Measurements from ENCODE around the gene IL23R.
"Not testable (repeated sequence)": the region's sequence is repeated elsewhere in the genome, so short reads cannot be mapped to it uniquely, and the experiment has no call there.

IL23R gene

DNA sequence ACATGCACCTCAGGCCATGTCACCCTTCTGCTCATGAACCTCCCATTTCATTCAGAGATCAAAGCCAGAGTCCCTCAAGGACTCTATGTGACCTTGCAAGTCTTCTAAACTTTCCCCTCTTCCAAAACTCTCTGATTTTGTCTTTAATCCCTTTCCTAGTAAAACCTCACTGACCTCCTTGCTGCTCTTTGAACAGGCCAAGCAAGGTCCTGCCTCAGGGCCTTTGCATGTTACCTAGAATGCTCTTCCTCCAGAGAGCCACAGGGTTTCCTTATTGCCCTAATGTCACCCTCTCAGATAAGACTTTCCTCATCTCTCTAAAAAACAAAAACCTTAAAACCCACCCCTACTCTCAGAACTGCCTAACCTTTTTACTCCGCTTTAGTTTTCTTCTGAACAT, 26.6 kb downstream of the IL23R start:
- DNase-seq (ENCODE audit: low read depth), result no peak

- no peak for DNase-seq (ENCODE audit: low read depth)
These were observed 27.4 kb downstream of the IL23R start for GRCh38 chr1:67193704-67194103.

GRCh38 chr1:67194209-67194863, 28.1 kb downstream of the IL23R start:
- no peak for DNase-seq (ENCODE audit: low read depth)

DNA sequence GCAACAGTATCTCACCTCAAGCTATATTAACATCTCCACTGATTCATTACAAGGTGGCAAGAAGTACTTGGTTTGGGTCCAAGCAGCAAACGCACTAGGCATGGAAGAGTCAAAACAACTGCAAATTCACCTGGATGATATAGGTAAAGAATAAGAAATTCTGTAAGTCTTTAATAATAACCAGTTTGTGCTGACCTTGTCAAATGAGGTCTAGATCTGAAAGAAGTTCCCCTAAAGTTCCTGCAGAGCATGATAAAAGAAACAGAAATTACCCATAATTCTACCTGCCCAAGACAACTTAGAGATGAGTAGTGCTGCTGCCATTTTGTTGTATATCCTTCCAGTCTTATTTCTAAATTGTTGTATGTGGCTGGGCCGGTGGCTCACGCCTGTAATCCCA, 34.5 kb downstream of the IL23R start:
- no peak for DNase-seq (ENCODE audit: low read depth)

DNA sequence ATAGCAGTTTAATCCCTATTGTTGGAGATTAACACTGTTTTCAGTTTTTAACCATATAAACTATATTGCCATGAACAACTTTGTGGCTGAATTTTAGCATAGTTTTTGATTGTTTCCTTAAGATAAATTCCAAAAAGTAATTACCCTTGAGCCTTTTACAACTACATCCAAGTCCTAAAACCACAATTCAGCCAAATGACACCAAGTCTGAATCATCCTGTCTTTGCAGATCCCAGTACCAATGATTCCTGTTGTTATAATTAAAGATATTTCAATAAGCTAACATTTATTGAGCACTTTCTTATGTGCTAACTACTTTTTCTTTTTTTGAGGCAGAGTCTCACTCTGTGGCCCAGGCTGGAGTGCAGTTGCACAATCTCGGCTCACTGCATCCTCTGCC, 35.6 kb downstream of the IL23R start:
- DNase-seq (ENCODE audit: low read depth), result peak; percentile 7

- no peak for DNase-seq (ENCODE audit: low read depth)
These were observed 38.2 kb downstream of the IL23R start for GRCh38 chr1:67204298-67204980.

GRCh38 chr1:67207398-67207797, 41.1 kb downstream of the IL23R start:
- DNase-seq (ENCODE audit: low read depth), result not testable (repeated sequence)

GRCh38 chr1:67208217-67208616, 42.0 kb downstream of the IL23R start:
- no peak for DNase-seq (ENCODE audit: low read depth)

GRCh38 chr1:67209521-67209920, 43.3 kb downstream of the IL23R start:
- no peak for DNase-seq (ENCODE audit: low read depth)

DNA sequence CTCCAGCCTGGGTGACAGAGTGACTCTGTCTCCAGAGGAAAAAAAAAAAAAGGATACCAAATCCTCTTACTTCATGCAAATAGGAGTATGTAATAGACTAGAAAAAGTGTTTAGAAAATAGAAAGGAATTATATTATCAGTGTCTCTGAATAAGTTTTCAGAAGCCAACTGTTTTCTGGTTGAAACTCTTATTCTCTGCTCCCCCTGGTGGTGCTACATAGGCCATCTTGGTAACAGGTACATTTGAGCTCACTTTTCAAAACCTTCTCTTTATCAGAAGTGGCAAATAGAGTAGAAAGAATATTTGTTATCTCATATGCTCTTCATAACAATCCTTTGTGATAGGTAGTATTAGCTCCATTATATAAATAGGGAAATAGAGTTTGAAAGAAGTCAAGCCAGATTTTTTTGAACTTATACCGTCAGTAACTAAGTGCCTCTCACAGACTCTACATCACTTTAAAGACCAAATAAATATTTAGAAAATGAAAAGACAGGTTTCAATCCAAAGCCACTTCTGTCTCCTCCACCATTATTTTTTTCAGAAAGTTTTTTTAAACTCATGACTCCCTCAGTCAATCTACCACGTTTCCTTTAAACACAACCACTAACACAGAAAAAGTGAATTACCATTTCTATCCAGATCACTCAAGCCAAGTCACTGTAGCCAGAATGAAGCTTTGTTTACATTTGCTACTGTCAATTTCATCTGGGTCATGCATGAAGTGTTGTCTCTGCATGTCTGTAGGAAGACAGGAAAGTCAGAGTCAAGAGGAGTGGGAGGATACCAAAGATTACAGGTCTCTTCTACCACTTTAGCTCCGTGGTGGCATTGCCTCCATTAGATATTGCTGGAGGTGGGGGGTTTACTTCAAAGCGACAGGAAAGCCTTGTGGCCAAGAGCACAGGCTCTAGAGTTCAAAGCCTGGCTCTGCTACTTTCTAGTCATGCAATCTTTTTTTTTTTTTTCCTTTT, 45.6 kb downstream of the IL23R start:
- DNase-seq (ENCODE audit: low read depth), result no peak

DNA sequence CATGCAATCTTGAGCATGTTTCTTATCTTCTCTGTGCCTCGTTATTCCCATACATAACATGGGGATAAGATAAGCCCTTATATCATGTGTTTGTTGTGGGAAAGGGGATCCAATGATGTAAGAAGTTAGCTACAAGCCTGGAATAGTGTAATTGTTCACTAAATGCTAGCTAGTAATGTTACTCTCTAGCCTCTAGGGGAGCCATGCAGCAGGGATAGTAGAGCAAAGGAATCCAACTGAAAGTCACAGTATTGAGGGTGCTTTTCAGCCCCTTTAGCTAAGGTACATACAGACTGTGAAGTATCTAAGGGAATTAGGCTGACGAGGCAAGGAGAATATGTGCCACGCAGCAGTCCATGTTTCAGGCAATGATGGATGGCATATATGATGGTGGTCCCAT, 46.9 kb downstream of the IL23R start:
- DNase-seq (ENCODE audit: low read depth), result no peak

GRCh38 chr1:67213948-67214347, 47.7 kb downstream of the IL23R start:
- DNase-seq (ENCODE audit: low read depth), result no peak

GRCh38 chr1:67214420-67215174, 48.3 kb downstream of the IL23R start:
- no peak for DNase-seq (ENCODE audit: low read depth)

GRCh38 chr1:67216401-67216800, 50.1 kb downstream of the IL23R start:
- no peak for DNase-seq (ENCODE audit: low read depth)

DNA sequence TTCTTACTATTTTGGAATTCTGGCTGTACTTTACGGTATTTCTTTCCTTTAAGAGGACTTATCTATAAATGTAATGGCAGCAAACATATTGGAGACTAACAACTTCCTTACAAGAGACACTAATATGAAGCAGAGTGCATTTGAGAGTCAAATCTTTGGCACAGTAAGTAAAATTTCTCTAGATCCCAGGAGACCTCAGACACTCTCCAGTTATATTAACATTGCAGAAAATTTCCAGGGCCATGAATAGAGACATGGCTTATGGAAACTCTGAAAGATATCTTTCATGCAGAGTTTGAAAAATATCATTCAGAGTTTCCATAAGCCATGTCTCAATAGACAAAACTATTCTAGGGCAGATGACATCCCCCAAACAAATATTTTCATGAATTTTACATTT, 51.2 kb downstream of the IL23R start:
- DNase-seq (ENCODE audit: low read depth), result no peak

GRCh38 chr1:67217938-67218337, 51.7 kb downstream of the IL23R start:
- DNase-seq (ENCODE audit: low read depth), result no peak

- DNase-seq (ENCODE audit: low read depth), result no peak
These were observed 58.6 kb downstream of the IL23R start for GRCh38 chr1:67224856-67225255.

- no peak for DNase-seq (ENCODE audit: low read depth)
These were observed 60.4 kb downstream of the IL23R start for GRCh38 chr1:67226688-67227087.

GRCh38 chr1:67227196-67227595, 60.9 kb downstream of the IL23R start:
- DNase-seq (ENCODE audit: low read depth), result no peak

DNA sequence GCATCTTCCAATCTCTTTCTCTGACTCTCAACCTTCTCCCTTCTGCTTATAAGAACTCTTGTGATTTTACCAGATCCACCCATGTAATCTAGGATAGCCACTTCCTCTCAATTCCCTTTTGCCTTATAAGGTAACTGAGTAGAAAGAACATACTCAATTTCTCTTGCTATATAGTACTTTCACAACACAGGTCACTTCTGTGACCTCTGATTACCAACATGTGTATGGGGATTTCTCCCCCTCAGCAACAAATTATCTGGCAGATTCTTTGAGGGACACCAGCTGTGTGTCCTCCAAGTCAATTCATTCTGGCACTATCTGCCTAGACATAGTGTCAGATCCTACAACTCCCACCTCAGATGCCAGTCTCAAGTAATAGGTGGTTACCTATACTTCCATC, 62.5 kb downstream of the IL23R start:
- no peak for DNase-seq (ENCODE audit: low read depth)

DNA sequence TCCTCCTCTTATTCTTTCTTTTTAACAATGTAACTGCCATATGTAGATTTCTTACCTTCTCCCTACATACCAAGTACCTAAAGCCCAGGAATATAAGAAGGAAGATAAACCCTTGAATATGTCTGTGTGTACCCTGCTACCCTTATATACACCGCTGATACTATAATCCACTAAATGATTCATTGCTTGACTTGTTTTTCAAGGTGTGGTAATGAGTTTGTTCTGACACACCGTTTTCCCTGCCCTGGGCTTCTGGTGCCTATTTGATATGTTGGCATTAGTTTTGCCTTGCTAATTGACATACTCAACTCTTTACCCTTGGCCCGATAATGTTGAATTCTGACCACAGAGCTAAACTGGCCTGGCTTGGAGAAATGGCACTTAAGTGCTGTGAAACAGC, 64.3 kb downstream of the IL23R start:
- DNase-seq (ENCODE audit: low read depth), result no peak

DNA sequence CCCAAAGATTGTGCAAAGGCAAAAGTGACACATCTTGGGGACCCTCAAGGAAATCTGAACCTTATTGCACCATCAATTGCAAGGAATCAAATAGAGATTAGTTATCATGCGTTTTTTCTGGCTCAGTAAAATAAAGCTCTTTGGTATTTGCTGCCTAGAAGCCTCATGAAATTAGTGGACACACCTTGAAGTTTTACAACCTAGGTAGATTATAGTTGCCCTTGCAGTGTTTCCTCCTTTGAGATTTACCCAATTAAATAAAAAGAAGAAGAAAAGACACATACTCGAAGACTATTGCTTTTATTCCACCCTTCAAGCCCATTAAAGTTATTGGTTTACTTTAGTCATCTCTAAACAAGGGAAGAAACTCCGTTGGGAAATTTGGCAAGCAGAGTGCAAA, 70.0 kb downstream of the IL23R start:
- no peak for DNase-seq (ENCODE audit: low read depth)
